ENCODE data around the gene PDE4DIP.
"Not testable (repeated sequence)": the region's sequence is repeated elsewhere in the genome, so short reads cannot be mapped to it uniquely, and the experiment has no call there.

Gene PDE4DIP

GRCh38 chr1:149075505-149076127 lies 231.4 kb downstream of the PDE4DIP start:
- DNase-seq; H3K9me3 ChIP-seq; H3K36me3 ChIP-seq; H3K4me3 ChIP-seq; H3K27ac ChIP-seq; H3K4me1 ChIP-seq; intact Hi-C loops (cut with DNase I; ENCODE audit: low total_unique reads); H3K27me3 ChIP-seq: not testable (repeated sequence)
